ENCODE results near the gene KRTAP4-11.
"Not testable (repeated sequence)": the region's sequence is repeated elsewhere in the genome, so short reads cannot be mapped to it uniquely, and the experiment has no call there.

Gene KRTAP4-11

DNA sequence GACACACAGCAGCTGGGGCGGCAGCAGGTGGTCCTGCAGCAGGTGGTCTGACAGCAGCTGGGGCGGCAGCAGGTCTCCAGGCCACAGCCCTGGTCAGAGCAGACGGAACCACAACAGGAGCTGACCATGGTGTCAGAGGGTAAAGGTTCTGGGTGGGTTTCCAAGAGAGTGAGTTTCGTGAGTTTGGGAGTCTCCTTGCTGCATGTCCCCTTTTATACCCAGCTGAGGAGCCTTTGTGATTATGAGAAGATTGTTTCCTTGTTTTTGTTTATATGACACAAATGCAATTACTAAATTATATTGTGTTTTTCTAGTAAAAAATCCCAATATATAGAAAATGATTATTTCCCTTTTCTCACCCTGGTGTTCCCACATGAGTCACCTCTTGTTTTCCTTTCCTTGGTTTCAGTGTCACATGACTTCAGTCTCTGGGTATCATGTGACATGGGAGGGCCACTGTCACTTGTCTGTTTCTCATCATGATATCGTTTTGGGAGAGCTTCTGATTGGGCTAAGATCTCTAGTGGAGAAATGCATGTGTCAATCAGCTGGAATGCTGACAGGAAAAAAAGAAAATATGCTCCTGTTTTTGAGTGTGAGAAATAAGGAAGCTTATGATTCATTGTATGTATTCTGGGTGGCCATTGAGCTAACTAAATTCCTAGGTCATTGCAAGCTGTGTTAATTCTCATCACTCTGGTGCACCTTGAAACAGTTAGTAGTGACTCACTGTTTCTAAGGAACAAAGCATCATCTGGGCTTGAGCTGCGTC lies 22.4 kb upstream of the KRTAP4-11 start, which contains the start of gene KRTAP4-6:
Gene KRTAP4-6, minus strand, starts transcription at position 185 of the 772 bp plus-strand sequence. Its CDS starts 57 bp downstream, at position 128.
- peaks cover 2% of the 10 kb centered on the region for H3K27me3 Mint-ChIP-seq (ENCODE audit: low read depth)
- H3K27ac Mint-ChIP-seq, result no peak within 1 kb of the TSS
- H3K36me3 Mint-ChIP-seq (ENCODE audit: low read depth), result no peaks in the 10 kb centered on the region
- peaks cover 35% of the 10 kb centered on the region for H3K9me3 Mint-ChIP-seq
- no peak for DNase-seq (ENCODE audit: low spot score)
- H3K4me3 Mint-ChIP-seq, result no peak within 1 kb of the TSS
- no peaks in the 10 kb centered on the region for H3K4me1 Mint-ChIP-seq (ENCODE audit: low read depth)

DNA sequence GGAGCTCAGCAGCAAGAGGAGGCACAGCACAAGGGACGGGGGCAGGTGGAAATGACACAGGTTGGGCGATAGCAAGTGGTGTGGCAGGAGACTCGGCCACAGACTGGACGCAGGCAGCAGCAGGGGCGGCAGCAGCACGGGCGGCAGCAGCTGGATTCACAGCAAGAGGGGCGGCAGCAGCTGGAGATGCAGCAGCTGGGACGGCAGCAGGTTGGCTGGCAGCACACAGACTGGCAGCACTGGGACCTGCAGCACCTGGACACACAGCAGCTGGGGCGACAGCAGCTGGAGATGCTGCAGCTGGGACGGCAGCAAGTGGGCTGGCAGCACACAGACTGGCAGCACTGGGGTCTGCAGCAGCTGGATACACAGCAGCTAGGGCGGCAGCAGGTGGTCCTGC lies 21.7 kb upstream of the KRTAP4-11 start:
- peaks cover 35% of the 10 kb centered on the region for H3K9me3 Mint-ChIP-seq
- not testable (repeated sequence) for H3K36me3 Mint-ChIP-seq (ENCODE audit: low read depth); H3K4me1 Mint-ChIP-seq (ENCODE audit: low read depth); DNase-seq (ENCODE audit: low spot score); H3K27me3 Mint-ChIP-seq (ENCODE audit: low read depth); H3K27ac Mint-ChIP-seq; H3K4me3 Mint-ChIP-seq

DNA sequence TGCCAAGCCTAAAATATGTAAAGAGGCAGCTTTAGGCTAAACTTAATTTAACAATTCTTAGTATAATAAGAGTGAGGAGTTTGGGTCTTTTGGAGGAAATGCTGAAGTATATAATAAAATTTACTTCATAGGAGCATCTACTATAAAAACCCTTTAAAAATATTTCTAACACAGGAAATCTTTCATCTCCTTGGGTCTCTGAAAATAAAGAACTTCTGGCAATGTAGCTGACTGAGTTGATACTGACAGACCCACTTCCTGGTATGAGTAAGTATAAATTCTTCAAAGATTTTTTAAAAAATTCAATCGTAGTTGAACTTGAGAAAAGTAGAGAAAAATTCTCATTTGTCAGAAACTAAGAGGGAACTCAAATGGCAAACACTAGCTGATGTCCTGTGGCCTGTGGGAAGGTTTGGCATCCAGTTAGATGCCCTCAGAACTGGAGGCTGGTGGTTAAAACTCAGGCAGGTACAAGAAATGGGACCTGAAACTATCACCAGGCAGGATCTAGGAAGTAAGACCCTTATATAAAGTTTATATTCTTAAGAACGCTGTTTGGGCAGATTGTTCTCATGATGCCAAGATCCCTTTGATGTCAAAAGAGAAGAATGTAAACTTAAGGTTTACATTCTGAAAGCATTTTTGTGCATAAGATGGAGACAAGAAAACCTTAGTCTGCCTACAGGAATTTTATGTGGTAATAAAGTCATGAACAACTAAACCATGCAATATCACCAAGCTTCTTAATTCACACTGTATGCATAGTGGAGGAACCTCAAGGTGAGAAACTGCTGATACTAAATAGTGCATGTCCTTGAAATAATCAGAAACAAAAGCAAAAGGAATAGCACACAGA lies 15.9 kb upstream of the KRTAP4-11 start:
- DNase-seq (ENCODE audit: low spot score), result no peak
- no peak overlapping the region for H3K27ac Mint-ChIP-seq
- H3K27me3 Mint-ChIP-seq (ENCODE audit: low read depth), result no peaks in the 10 kb centered on the region

DNA sequence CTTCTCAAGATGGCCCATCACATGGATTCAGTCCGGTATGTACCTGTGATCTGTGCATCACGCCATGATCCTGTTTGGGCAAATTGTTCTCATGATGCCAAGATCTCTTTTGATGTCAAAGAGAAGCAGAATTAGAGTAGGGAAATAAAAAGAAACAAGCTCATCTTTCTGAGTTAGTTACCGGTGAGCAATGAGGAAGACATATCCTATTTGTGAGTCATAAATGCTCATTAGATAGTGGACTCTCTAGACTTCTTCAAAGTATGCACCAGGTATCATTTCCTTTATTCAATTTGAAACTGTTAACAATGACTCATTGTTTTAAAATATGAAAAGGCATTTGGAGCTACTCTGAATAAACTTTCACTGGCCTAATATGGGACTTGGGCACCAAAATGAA lies 13.8 kb upstream of the KRTAP4-11 start:
- Mint-ChIP-seq H3K4me3 (no peak overlapping the region), H3K27me3 (ENCODE audit: low read depth) (no peaks in the 10 kb centered on the region), H3K36me3 (ENCODE audit: low read depth) (no peaks in the 10 kb centered on the region), H3K27ac (no peak overlapping the region), H3K4me1 (ENCODE audit: low read depth) (no peaks in the 10 kb centered on the region), H3K9me3 (no peaks in the 10 kb centered on the region)
- no peak for DNase-seq (ENCODE audit: low spot score)

More for the DNA sequence above, 15.9 kb upstream of the KRTAP4-11 start:
- Mint-ChIP-seq H3K4me3 (no peak overlapping the region), H3K9me3 (peaks cover 5% of the 10 kb centered on the region), H3K4me1 (ENCODE audit: low read depth) (no peaks in the 10 kb centered on the region), H3K36me3 (ENCODE audit: low read depth) (no peaks in the 10 kb centered on the region)

DNA sequence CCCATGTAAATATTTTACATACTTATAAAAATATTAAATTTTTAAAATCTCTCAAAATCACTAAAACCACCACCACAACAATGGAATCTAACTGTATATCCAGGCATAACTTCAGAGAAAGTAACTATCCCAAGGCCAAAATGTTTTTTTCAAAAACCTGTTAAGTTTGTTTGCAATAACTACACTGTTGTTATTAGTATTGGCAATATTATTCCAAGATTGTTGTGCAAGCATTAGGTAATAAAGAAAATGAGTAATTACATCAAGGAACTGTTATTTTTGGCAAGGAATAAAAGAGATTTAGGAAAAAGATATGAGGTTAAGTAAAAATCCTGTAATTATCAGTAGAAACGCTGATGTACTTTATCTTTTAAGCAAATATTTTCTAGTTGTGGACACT lies 9.2 kb upstream of the KRTAP4-11 start:
- Mint-ChIP-seq H3K27me3 (ENCODE audit: low read depth) (peaks cover 6% of the 10 kb centered on the region), H3K4me3 (no peak overlapping the region), H3K4me1 (ENCODE audit: low read depth) (no peaks in the 10 kb centered on the region), H3K27ac (no peak overlapping the region), H3K9me3 (peaks cover 4% of the 10 kb centered on the region), H3K36me3 (ENCODE audit: low read depth) (no peaks in the 10 kb centered on the region)
- DNase-seq (ENCODE audit: low spot score), result no peak

DNA sequence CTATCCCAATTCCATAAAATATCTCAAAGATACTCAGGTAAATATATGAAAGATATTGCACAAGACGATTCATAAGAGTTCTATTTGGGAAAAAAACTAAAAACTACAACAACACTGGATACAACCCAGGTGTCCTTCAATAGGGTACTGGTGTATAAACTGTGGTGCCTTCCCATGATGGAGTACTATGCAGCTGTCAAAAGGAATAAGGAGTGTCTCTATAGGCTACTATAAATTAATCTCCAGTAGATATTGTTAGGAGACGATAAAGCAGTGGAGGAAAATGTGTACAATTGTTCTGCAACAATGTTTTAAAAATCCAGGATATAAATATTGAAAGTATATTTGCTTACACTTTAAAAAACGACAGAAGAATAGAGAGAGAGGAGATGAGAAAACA lies 8.2 kb upstream of the KRTAP4-11 start:
- Mint-ChIP-seq H3K9me3 (peaks cover 4% of the 10 kb centered on the region), H3K36me3 (ENCODE audit: low read depth) (no peaks in the 10 kb centered on the region), H3K4me3 (no peak overlapping the region), H3K27me3 (ENCODE audit: low read depth) (peaks cover 6% of the 10 kb centered on the region), H3K27ac (no peak overlapping the region), H3K4me1 (ENCODE audit: low read depth) (no peaks in the 10 kb centered on the region)
- DNase-seq (ENCODE audit: low spot score), result no peak

DNA sequence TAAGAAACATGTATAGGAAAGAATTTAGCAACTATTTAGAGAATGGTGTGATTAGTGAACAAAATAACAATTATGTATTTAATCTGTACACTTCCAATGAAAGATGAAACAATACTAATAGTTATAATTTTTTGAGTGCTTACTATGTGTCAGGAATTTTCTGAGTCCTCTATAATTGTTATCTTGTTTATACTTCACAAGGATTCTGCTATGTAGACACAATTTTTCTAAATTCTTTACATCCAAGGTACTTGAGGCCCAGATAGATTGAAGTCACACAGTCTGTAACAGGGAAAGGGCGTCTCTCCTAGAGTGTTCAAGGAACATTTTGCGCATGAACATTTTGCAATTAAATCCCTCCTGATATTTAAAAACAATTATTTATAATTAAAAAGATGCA lies 6.9 kb upstream of the KRTAP4-11 start:
- peaks cover 4% of the 10 kb centered on the region for H3K4me1 Mint-ChIP-seq (ENCODE audit: low read depth)
- H3K36me3 Mint-ChIP-seq (ENCODE audit: low read depth), result no peaks in the 10 kb centered on the region
- no peak overlapping the region for H3K27ac Mint-ChIP-seq
- H3K27me3 Mint-ChIP-seq (ENCODE audit: low read depth), result peaks cover 6% of the 10 kb centered on the region
- peaks cover 8% of the 10 kb centered on the region for H3K9me3 Mint-ChIP-seq
- no peak overlapping the region for H3K4me3 Mint-ChIP-seq
- no peak for DNase-seq (ENCODE audit: low spot score)

DNA sequence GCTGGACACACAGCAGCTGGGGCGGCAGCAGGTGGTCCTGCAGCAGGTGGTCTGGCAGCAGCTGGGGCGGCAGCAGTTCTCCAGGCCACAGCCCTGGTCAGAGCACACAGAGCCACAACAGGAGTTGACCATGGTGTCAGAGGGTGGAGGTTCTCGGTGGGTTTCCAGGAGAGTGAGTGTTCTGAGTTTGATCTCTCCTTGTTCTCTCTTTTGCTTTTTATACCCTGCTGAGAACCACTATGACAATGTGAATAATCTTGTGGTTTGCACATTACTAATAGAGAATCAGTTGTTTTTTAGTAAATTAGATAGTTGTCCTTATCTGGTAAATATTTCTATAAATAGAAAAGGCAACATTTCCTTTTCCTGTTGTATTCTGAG lies 5.8 kb upstream of the KRTAP4-11 start, which contains the start of gene KRTAP4-12:
Gene KRTAP4-12, minus strand, starts transcription at position 192 of the 381 bp plus-strand sequence. Its CDS starts 60 bp downstream, at position 132.
- H3K27ac Mint-ChIP-seq, result not testable (repeated sequence)

DNA sequence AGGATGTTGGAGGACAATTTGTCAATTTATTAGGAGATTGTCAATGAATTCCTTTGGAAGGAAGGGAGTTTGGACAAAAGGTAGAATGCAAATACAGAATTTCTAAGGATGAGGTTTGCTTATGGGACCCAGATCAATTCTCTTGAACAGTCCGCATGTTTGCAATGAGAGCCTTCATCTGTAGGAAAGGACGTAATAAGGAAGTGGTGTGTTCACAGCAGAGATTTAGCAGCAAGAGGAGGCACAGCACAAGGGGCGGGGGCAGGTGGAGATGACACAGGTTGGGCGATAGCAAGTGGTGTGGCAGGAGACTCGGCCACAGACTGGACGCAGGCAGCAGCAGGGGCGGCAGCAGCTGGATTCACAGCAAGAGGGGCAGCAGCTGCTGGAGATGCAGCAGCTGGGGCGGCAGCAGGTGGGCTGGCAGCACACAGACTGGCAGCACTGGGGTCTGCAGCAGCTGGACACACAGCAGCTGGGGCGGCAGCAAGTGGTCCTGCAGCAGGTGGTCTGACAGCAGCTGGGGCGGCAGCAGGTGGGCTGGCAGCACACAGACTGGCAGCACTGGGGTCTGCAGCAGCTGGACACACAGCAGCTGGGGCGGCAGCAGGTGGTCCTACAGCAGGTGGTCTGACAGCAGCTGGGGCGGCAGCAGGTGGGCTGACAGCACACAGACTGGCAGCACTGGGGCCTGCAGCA lies 5.3 kb upstream of the KRTAP4-11 start:
- H3K27ac Mint-ChIP-seq; DNase-seq (ENCODE audit: low spot score); H3K36me3 Mint-ChIP-seq (ENCODE audit: low read depth); H3K4me1 Mint-ChIP-seq (ENCODE audit: low read depth); H3K9me3 Mint-ChIP-seq; H3K4me3 Mint-ChIP-seq; H3K27me3 Mint-ChIP-seq (ENCODE audit: low read depth): not testable (repeated sequence)

More for the DNA sequence above, 5.8 kb upstream of the KRTAP4-11 start, which contains the start of gene KRTAP4-12:
- H3K36me3 Mint-ChIP-seq (ENCODE audit: low read depth); H3K4me3 Mint-ChIP-seq; DNase-seq (ENCODE audit: low spot score); H3K9me3 Mint-ChIP-seq; H3K27me3 Mint-ChIP-seq (ENCODE audit: low read depth); H3K4me1 Mint-ChIP-seq (ENCODE audit: low read depth): not testable (repeated sequence)

DNA sequence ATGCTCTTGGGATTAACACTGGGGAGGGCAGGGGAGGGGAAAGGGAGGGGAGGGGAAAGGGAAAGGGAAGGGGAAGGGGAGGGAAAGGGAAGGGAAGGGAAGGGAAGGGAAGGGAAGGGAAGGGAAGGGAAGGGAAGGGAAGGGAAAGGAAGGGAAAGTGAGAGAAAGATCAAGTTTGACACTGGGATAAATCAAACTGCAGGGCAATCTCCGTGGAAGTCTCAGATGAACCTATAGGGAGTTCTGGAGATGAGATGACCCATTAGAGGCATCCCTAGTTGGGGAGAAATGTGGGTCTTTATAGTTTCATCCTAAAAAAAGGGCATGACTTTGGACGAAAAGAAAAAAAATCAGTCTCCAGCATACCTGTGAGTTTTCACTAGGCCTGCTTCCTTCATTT lies 3.6 kb upstream of the KRTAP4-11 start:
- Mint-ChIP-seq H3K27ac (no peak overlapping the region), H3K36me3 (ENCODE audit: low read depth) (no peaks in the 10 kb centered on the region), H3K4me1 (ENCODE audit: low read depth) (peaks cover 7% of the 10 kb centered on the region), H3K27me3 (ENCODE audit: low read depth) (peaks cover 8% of the 10 kb centered on the region), H3K4me3 (no peak overlapping the region), H3K9me3 (peaks cover 8% of the 10 kb centered on the region)
- no peak for DNase-seq (ENCODE audit: low spot score)

DNA sequence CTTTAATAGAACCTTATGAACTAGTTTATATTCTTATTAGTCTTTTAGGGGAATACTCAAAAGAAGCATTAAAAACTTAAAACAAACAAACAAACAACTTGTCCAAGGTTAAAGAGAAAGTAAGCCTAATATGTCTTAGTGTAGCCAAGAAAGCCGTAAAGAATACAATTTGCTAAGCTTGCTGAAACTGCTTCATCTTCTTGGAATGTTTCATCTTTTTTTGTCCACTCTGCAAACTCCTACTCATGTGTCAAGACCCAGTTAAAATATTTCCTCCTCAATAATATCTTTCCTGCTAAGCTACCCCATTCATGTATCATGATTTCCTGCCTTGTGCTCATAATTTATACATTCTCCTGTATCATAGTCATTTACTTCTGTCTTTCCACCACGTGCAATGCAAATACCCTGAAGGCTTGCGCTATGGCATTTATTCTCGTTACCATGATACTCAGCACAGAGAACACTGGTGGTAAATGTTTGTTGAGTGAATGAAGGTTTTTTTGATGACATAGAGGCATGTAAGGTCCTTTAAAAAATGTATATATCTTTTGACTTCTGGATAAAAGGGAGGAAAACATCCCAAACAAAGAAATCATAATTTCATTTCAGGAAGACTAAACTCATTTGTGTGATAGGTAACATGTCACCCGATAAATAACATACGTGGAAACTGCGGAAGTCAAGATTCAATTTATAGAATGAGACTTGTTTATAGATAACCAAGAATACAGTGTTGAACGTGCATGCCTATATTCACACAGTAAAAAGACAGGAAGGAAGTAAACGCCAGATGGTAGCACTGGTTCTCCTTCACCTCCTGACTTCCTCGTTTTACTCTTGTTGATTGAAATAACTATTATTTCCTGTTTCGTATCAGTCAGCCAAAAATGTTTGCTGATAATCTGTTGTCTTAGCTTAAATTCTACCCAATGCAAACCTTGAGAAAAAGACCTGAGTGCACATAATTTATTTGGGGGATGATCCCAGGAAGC lies 1.8 kb upstream of the KRTAP4-11 start:
- peaks cover 14% of the 10 kb centered on the region for H3K27me3 Mint-ChIP-seq (ENCODE audit: low read depth)
- H3K4me3 Mint-ChIP-seq; H3K4me1 Mint-ChIP-seq (ENCODE audit: low read depth); H3K9me3 Mint-ChIP-seq; H3K27ac Mint-ChIP-seq; H3K36me3 Mint-ChIP-seq (ENCODE audit: low read depth); DNase-seq (ENCODE audit: low spot score): not testable (repeated sequence)

DNA sequence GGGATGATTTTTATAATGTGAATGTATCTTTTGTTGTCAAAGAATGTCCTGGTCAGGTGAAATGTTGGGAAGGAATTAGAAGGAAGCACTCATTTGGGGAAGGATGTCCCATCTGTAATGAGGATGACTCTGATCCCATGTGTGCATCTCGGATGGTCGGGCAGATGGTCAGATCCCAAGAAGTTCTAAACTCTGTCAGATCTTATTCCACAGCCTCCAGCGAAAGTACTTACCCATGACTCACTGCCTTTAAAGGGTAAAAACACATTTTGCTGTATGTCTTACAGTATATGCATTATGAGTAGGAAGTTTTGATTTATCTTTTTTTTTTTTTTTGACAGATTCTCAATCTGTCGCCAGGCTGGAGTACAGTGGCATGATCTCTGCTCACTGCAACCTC lies 548 bp upstream of the KRTAP4-11 start:
- peaks cover 10% of the 10 kb centered on the region for H3K27me3 Mint-ChIP-seq (ENCODE audit: low read depth)
- no peak overlapping the region for H3K4me3 Mint-ChIP-seq
- peaks cover 4% of the 10 kb centered on the region for H3K9me3 Mint-ChIP-seq
- no peak overlapping the region for H3K27ac Mint-ChIP-seq
- no peaks in the 10 kb centered on the region for H3K36me3 Mint-ChIP-seq (ENCODE audit: low read depth)
- no peak for DNase-seq (ENCODE audit: low spot score)
- peaks cover 7% of the 10 kb centered on the region for H3K4me1 Mint-ChIP-seq (ENCODE audit: low read depth)

DNA sequence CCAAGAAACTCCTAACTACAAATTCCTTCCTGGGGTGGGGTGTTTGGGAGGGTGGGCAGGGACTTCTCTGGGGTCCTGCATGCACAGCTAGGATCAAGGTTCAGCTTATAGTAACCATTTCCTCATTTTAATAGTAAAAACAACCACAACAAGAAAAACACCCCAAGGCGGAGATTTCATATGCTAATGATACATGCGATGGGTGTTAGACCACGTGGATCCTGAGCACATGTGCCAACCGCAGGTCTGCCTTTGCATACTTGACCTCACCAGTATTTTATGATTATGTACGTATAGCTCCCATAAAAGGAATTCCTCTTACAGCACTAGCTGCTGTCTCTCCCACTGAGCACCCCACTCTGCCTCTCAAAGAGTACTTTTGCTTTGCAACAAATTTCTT lies 1.9 kb downstream of the KRTAP4-11 start:
- H3K36me3 Mint-ChIP-seq (ENCODE audit: low read depth), result no peaks in the 10 kb centered on the region
- peaks cover 9% of the 10 kb centered on the region for H3K27me3 Mint-ChIP-seq (ENCODE audit: low read depth)
- DNase-seq (ENCODE audit: low spot score), result no peak
- H3K4me1 Mint-ChIP-seq (ENCODE audit: low read depth), result peaks cover 7% of the 10 kb centered on the region
- no peak overlapping the region for H3K27ac Mint-ChIP-seq
- peaks cover 8% of the 10 kb centered on the region for H3K9me3 Mint-ChIP-seq
- H3K4me3 Mint-ChIP-seq, result no peak overlapping the region

All from T-helper 2 cell treated with Interferon-gamma antibody and Interleukin-4, amounts not matched to agents 5 μg/mL and 100 μg/mL, for 36 hours (primary cell).